ENCODE data around the gene SLC30A2. TPM values are rescaled to one million over a fixed set of nuclear protein-coding genes. Genes with fewer than 3 reads are reported as not detected.

SLC30A2 gene
- total and polyA plus RNA-seq, 2 experiments from 2014 or later: 1.8 to 4.8 TPM

- Histone ChIP-seq H4K20me1 (ENCODE audit: insufficient read depth, poor library complexity, severe bottlenecking) (no peaks in the 10 kb centered on the region), H3K4me2 (no peak overlapping the region), H3K79me2 (no peaks in the 10 kb centered on the region), H3K36me3 (replicated peaks; ENCODE audit: insufficient read depth, low read depth) (no peaks in the 10 kb centered on the region), H3K4me1 (ENCODE audit: insufficient read depth) (no peaks in the 10 kb centered on the region), H3K9me3 (ENCODE audit: low read depth) (no peaks in the 10 kb centered on the region), H3K9me2 (replicated peaks; ENCODE audit: insufficient read depth) (no peaks in the 10 kb centered on the region), H2AFZ (no peak overlapping the region), H3K4me3 (no peak overlapping the region), H3K27me3 (no peaks in the 10 kb centered on the region), H3K27ac (no peak overlapping the region)
- TF ChIP-seq CTCF (IDR thresholded peaks at IDR 0.05; ENCODE audit: poor library complexity) (no peak), EZH2 (IDR thresholded peaks at IDR 0.05; ENCODE audit: borderline replicate concordance) (no peak), EZH2phosphoT487 (IDR thresholded peaks at IDR 0.05; ENCODE audit: low read depth, severe bottlenecking, unreplicated experiment) (no peak)
- WGBS (ENCODE audit: low lambda C conversion rate, missing lambda C conversion rate): 38% methylated on average over 3 of the region's 3 CpGs
- DNase-seq (ENCODE audit: low spot score): no peak
Observed at GRCh38 chr1:26012864-26013263, 33.1 kb downstream of the SLC30A2 start.

- no peak for DNase-seq (ENCODE audit: low spot score)
- H3K27me3 ChIP-seq: no peaks in the 10 kb centered on the region
- TF ChIP-seq EZH2 (IDR thresholded peaks at IDR 0.05; ENCODE audit: borderline replicate concordance): no peak
- no peak for TF ChIP-seq EZH2phosphoT487 (IDR thresholded peaks at IDR 0.05; ENCODE audit: low read depth, severe bottlenecking, unreplicated experiment)
- no peak for TF ChIP-seq CTCF (IDR thresholded peaks at IDR 0.05; ENCODE audit: poor library complexity)
- no peaks in the 10 kb centered on the region for H4K20me1 ChIP-seq (ENCODE audit: insufficient read depth, poor library complexity, severe bottlenecking)
- no peak overlapping the region for H3K4me3 ChIP-seq
- WGBS (ENCODE audit: low lambda C conversion rate, missing lambda C conversion rate): 68% methylated on average over 3 of the region's 3 CpGs
- H3K9me2 ChIP-seq (replicated peaks; ENCODE audit: insufficient read depth): no peaks in the 10 kb centered on the region
- no peaks in the 10 kb centered on the region for H3K79me2 ChIP-seq
- H3K27ac ChIP-seq: no peak overlapping the region
- H3K4me2 ChIP-seq: no peak overlapping the region
- no peaks in the 10 kb centered on the region for H3K4me1 ChIP-seq (ENCODE audit: insufficient read depth)
- no peaks in the 10 kb centered on the region for H3K9me3 ChIP-seq (ENCODE audit: low read depth)
- no peak overlapping the region for H2AFZ ChIP-seq
- no peaks in the 10 kb centered on the region for H3K36me3 ChIP-seq (replicated peaks; ENCODE audit: insufficient read depth, low read depth)
Observed at GRCh38 chr1:26010825-26011224, 35.1 kb downstream of the SLC30A2 start.

DNA sequence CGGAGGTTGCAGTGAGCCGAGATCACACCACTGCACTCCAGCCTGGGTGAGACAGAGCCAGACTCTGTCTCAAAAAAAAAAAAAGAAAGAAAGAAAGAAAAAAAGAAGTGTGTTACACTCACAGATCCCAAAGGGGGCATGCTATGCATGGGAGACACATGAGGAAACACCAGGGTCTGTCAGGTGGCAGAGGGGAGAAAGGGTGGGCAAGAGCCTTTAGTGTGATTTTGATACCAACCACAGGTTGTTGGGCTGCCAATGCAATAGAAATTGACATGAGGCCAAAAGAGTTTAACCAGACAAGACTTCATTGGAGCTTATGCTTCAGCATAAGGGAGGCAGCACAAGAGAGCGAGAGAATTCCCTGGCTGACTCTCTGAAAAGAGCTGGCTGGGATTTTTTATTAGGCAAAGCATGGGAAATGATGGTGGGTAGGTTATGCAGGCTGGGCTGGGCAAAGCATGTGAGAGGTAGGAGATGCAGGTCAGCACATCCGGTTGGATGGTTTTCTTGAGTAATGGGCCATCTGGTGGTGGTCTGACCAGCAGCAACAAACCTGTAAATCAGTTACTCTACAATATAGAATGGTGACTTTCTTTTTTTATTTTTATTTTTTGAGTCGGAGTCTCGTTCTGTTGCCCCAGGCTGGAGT lies 36.0 kb downstream of the SLC30A2 start:
- Histone ChIP-seq H3K27me3 (no peaks in the 10 kb centered on the region), H3K9me3 (ENCODE audit: low read depth) (no peaks in the 10 kb centered on the region), H2AFZ (no peak overlapping the region), H3K9me2 (replicated peaks; ENCODE audit: insufficient read depth) (no peaks in the 10 kb centered on the region), H3K36me3 (replicated peaks; ENCODE audit: insufficient read depth, low read depth) (no peaks in the 10 kb centered on the region), H3K27ac (no peak overlapping the region), H3K4me3 (no peak overlapping the region), H3K79me2 (no peaks in the 10 kb centered on the region), H3K4me2 (no peak overlapping the region), H4K20me1 (ENCODE audit: insufficient read depth, poor library complexity, severe bottlenecking) (no peaks in the 10 kb centered on the region), H3K4me1 (ENCODE audit: insufficient read depth) (no peaks in the 10 kb centered on the region)
- WGBS (ENCODE audit: low lambda C conversion rate, missing lambda C conversion rate): 64% methylated on average over 5 of the region's 6 CpGs
- no peak for DNase-seq (ENCODE audit: low spot score)
- TF ChIP-seq CTCF (IDR thresholded peaks at IDR 0.05; ENCODE audit: poor library complexity): no peak
- no peak for TF ChIP-seq EZH2 (IDR thresholded peaks at IDR 0.05; ENCODE audit: borderline replicate concordance)
- no peak for TF ChIP-seq EZH2phosphoT487 (IDR thresholded peaks at IDR 0.05; ENCODE audit: low read depth, severe bottlenecking, unreplicated experiment)
